Fibroblast of skin of scalp (primary cell): ENCODE data around the gene KLK6. TPM values are rescaled to one million over a fixed set of nuclear protein-coding genes. Genes with fewer than 3 reads are reported as not detected.

Source experiments
- DNase-seq: peaks from one replicate; pipeline ENCODE4 v3.0.0-alpha.2; 2013
- polyA plus RNA-seq, 2 experiments: library from polyadenylated mRNA; unstranded; fragments of 120-200 nt; gene quantifications; one replicate each; pipeline ENCODE4 v1.2.1, GENCODE V29; 2013; ENCODE audit not compliant: insufficient read length in 2 of 2

KLK6 gene
- not detected for polyA plus RNA-seq (2013, experiment 1 of 2; ENCODE audit: insufficient read length)
- not detected for polyA plus RNA-seq (2013, experiment 2 of 2; ENCODE audit: insufficient read length)

- no peak for DNase-seq
Measured at GRCh38 chr19:50969413-50969760, at the start of gene KLK6. Gene KLK6, minus strand, starts transcription at chr19:50969591. Its CDS starts 1,487 bp downstream, at chr19:50968104.

- DNase-seq: no peak
Measured at GRCh38 chr19:51018745-51019543, 49.6 kb upstream of the KLK6 start.

DNA sequence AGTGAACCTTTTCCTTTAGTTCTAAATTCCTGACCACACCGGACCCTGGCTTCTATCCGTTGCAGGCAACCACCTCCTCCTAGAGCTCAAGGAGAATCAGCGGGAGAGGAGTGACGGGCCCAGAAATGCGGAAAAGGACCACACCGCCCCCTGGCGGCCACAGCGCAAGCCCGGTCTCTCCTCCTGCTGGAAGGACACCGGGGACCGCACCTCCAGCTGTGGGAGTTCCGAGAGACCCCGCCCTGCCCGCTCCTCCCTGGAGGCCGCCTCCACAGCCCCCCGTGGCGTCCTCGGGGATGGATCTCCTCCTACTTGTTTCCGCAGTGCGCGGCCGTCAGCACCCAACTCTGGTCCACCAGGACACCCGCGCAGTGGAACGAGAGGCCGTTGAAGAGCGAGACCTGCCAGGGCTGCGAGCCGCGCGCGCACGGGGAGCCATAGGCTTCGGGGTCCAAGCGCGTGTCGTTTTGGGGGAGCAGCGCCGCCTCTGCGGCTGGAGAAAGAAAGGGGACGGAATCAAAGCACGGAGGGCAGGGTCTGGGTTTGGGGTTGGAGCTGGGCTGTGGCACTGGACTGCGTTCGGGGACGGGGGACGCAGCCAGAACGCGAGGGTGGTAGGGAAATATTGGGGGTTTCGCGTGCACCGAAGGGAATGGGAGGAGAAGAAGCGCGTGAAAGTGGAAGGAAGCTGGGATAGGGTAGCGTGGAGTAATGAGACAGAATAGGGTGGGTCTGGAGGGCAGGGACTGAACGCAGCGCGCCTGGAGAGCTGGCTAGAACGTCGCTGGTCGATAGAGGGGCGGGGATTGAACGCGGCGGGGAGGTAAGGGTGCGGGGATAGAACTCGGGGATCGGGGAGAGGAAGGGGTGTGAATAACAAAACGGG, 47.6 kb upstream of the KLK6 start:
- peak; percentile 26 for DNase-seq

DNA sequence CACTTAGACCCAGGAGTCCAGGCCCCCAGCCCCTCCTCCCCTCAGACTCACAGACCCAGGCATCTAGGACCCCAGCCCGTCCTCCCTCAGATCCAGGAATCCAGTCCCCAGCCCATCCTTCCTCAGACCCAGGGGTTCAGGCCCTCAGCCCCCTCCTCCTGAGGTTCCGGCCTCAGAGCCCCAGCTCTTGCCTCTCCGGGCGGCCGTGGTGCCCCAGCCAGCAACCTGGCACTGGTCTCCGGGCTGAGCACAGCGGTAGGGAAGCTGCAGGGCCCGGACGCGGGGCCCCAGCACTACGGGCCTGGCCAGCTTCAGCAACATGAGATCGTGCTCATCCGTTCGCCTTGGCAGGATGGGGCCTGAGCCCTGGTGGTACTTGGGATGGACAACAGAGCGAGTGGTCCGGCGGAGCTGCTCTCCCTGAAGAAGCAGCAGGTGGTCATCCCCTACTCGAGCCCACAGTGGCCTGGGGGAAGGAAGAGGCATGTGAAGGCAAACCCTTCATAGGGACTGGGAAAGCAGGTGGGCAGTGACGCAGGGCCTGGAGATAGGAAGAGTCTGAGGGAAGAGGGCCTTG, 46.4 kb upstream of the KLK6 start:
- DNase-seq: no peak

- no peak for DNase-seq
Measured at GRCh38 chr19:51014242-51014641, 44.9 kb upstream of the KLK6 start.

- DNase-seq: no peak
Measured at GRCh38 chr19:51012661-51013190, 43.3 kb upstream of the KLK6 start.

GRCh38 chr19:51010066-51010795, 40.8 kb upstream of the KLK6 start:
- DNase-seq: no peak

- DNase-seq: no peak
Measured at GRCh38 chr19:51009061-51009891, 39.9 kb upstream of the KLK6 start.

- DNase-seq: no peak
Measured at GRCh38 chr19:51007488-51007887, 38.1 kb upstream of the KLK6 start.

- no peak for DNase-seq
Measured at GRCh38 chr19:51006406-51006805, 37.0 kb upstream of the KLK6 start.

- DNase-seq: no peak
Measured at GRCh38 chr19:51005248-51005647, 35.9 kb upstream of the KLK6 start.

DNA sequence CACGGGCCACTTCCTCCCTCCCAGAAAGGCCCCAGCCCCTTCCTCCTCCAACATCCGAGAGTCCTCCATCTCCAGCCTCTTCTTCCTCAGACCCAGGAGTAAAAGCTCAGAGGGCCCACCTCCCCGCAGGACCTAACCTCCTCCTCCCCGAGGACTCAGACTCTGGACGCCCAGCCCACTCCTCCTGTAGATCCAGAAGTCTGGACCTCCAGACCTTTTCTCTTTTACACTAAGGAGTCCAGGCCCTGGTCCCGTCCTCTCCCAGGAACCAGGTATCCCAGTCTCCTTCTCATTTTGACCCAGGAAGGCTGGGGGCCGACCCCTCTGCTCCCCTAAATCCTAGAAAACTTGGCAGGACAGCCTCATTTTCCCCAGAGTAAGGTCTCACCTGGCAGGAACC, 33.9 kb upstream of the KLK6 start:
- DNase-seq: no peak

- no peak for DNase-seq
Measured at GRCh38 chr19:51002542-51003311, 33.3 kb upstream of the KLK6 start.

DNA sequence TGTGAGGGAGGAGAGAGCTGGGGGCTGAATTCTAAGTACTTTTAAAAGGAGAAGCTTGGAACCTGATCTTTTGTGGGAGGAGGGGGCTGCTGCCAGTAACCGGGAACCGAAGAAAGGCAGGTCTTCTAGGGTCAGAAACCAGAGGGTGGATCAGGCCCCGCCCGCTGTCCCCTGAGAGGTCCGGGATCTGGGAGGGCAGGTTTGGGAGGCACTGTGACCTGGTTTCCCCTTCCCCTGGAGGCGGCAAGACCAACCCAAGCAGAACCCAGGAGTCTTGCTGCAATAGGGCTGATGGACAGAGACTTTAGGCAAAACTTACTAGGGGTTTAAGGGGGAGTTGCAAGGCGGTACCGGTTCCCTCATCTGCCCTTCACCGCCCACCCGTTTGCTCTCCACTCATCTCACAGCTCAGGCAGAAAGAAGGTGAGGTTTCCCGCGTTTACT, 32.7 kb upstream of the KLK6 start:
- DNase-seq: no peak

GRCh38 chr19:51001515-51001914, 32.1 kb upstream of the KLK6 start, which contains the start of gene KLK8:
Gene KLK8, minus strand, starts transcription at chr19:51001604. Its CDS starts 437 bp downstream, at chr19:51001167.
- no peak for DNase-seq

- no peak for DNase-seq
Measured at GRCh38 chr19:51000981-51001380, 31.6 kb upstream of the KLK6 start.

- no peak for DNase-seq
Measured at GRCh38 chr19:51000426-51000825, 31.0 kb upstream of the KLK6 start.

GRCh38 chr19:50998686-50999085, 29.3 kb upstream of the KLK6 start:
- DNase-seq: no peak

GRCh38 chr19:50998061-50998460, 28.7 kb upstream of the KLK6 start:
- no peak for DNase-seq

DNA sequence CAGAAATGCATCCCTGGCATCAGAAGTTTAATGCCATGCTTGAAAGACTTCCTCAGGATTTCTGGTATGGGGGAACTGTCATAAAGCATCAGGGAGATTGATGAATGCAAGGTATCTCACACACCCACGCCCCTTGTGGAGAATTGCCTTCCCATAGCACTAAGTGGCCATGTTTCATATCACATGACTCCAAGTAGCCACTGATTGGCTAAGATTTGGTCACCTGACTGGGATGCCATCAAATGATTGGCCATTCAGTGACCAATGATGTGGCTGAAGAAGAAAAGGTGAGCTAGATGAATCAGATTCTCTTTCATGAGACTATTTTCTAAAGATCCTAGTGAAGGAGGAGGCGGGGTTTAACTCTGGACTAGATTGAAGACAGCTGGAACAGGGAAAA, 24.7 kb upstream of the KLK6 start:
- DNase-seq: no peak
